ENCODE data around the gene PDGFC. TPM values are rescaled to one million over a fixed set of nuclear protein-coding genes. Genes with fewer than 3 reads are reported as not detected.

Gene PDGFC
- total RNA-seq, 1 experiment from 2014 or later, result 4.5 TPM

DNA sequence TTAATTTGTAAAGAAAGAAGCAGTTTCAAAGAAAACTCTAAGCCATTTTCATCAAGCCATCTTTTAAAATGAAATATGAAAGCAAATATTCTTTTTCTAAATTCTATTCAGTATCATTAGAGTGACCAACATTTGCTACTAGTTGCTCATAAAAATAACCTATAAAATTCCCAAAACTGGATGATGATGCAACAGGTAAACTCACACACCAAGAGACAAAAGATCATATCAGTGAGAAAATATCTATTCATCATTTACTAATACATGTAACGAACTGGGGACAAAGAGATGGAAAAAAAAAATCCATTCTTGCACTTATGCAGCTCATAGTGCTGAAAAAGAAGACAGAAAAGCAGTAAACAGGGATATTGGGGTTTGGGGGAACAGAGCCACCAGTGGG is 48.1 kb downstream of the PDGFC start:
- no peak overlapping the region for H2AK5ac ChIP-seq (ENCODE audit: insufficient read length, low read length)
- Mint-ChIP-seq H3K4me1 (peaks cover 0 to 3% of the 10 kb centered on the region in 2 experiments; a peak in 1 of 4 replicates), H3K4me3 (no peak overlapping the region), H3K36me3 (ENCODE audit: insufficient read depth in 1 of 3, low read depth in 3 of 3) (peaks cover 0 to 6% (median 0%) of the 10 kb centered on the region in 3 experiments; a peak in 4 of 7 replicates), H3K9me3 (peaks cover 0 to 6% of the 10 kb centered on the region in 2 experiments; a peak in 3 of 5 replicates), H3K27ac (no peak overlapping the region), H3K27me3 (ENCODE audit: low read depth) (no peaks in the 10 kb centered on the region)
- no peak overlapping the region for H2BK20ac ChIP-seq (ENCODE audit: low read depth, low read length, poor library complexity, severe bottlenecking)
- no peaks in the 10 kb centered on the region for H3K79me1 ChIP-seq (ENCODE audit: insufficient read depth, low read depth, low read length, poor library complexity, severe bottlenecking)
- no peak overlapping the region for H3K9ac ChIP-seq (ENCODE audit: extremely low read depth, insufficient read length, low read length)
- H3T11ph ChIP-seq (ENCODE audit: low read length), result no peak overlapping the region
- H2BK15ac ChIP-seq (ENCODE audit: low read depth, low read length), result no peak overlapping the region
- no peak overlapping the region for H2BK120ac ChIP-seq (ENCODE audit: low read depth, low read length, poor library complexity, severe bottlenecking)
- H3K4me2 ChIP-seq (ENCODE audit: insufficient read depth, insufficient read length, low read length), result no peak overlapping the region
- H4K5ac ChIP-seq (ENCODE audit: insufficient read length, low read depth, low read length), result no peak overlapping the region
- no peak overlapping the region for H4K8ac ChIP-seq (replicated peaks; ENCODE audit: insufficient read length, low read depth, low read length)
- WGBS (ENCODE audit: extremely low coverage, insufficient read length, low lambda C conversion rate), result no CpG with 5 or more reads among the region's 1 CpG
- TF ChIP-seq, protein P1, sequence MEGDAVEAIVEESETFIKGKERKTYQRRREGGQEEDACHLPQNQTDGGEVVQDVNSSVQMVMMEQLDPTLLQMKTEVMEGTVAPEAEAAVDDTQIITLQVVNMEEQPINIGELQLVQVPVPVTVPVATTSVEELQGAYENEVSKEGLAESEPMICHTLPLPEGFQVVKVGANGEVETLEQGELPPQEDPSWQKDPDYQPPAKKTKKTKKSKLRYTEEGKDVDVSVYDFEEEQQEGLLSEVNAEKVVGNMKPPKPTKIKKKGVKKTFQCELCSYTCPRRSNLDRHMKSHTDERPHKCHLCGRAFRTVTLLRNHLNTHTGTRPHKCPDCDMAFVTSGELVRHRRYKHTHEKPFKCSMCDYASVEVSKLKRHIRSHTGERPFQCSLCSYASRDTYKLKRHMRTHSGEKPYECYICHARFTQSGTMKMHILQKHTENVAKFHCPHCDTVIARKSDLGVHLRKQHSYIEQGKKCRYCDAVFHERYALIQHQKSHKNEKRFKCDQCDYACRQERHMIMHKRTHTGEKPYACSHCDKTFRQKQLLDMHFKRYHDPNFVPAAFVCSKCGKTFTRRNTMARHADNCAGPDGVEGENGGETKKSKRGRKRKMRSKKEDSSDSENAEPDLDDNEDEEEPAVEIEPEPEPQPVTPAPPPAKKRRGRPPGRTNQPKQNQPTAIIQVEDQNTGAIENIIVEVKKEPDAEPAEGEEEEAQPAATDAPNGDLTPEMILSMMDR (conservative IDR thresholded peaks at IDR 0.05), result no peak
- no peak for DNase-seq
- H3K4me1 ChIP-seq (ENCODE audit: insufficient read depth, low read length), result no peaks in the 10 kb centered on the region
- H3K9me3 ChIP-seq (ENCODE audit: control insufficient read depth, low read depth, low read length), result no peaks in the 10 kb centered on the region
- H2BK5ac ChIP-seq (ENCODE audit: insufficient read length, low read length), result no peak overlapping the region
- H3K27me3 ChIP-seq (ENCODE audit: insufficient read depth, low read length), result no peaks in the 10 kb centered on the region
- no peak overlapping the region for H3K56ac ChIP-seq (ENCODE audit: insufficient read length, low read depth, low read length)
- no peaks in the 10 kb centered on the region for H3K23me2 ChIP-seq (ENCODE audit: insufficient read length, low read depth, low read length, poor library complexity, severe bottlenecking)
- H3K14ac ChIP-seq (ENCODE audit: insufficient read depth, low read length), result no peak overlapping the region
- no peak overlapping the region for H3K4ac ChIP-seq (ENCODE audit: low read depth, low read length)
- H3K23ac ChIP-seq (ENCODE audit: insufficient read length, low read depth, low read length), result no peak overlapping the region
- H4K91ac ChIP-seq (ENCODE audit: insufficient read length, low read depth, low read length), result no peak overlapping the region
- no peak overlapping the region for H2AFZ ChIP-seq (ENCODE audit: low read length)
- H3K79me2 ChIP-seq (ENCODE audit: insufficient read depth, low read length), result no peaks in the 10 kb centered on the region
- H2BK12ac ChIP-seq (ENCODE audit: insufficient read length, low read depth, low read length), result no peak overlapping the region
- no peak overlapping the region for H3K18ac ChIP-seq (ENCODE audit: insufficient read length, low read depth, low read length)
- no peaks in the 10 kb centered on the region for H4K20me1 ChIP-seq (ENCODE audit: control insufficient read depth, insufficient read depth, insufficient read length)
- no peak overlapping the region for H3K27ac ChIP-seq (ENCODE audit: insufficient read length, low read depth, low read length)
